ENCODE results near the gene SLC24A3.

The SLC24A3 gene

GRCh38 chr20:19392344-19393130 is 180.1 kb downstream of the SLC24A3 start:
- in situ Hi-C loops (cut with HindIII; ENCODE audit: low sequenced_read_pairs), result no loop called here
- no peak overlapping the region for H3K4me3 ChIP-seq (ENCODE audit: low read depth, low read length)
- no peak for TF ChIP-seq CTCF (IDR thresholded peaks at IDR 0.05; ENCODE audit: low read depth, low read length)
- no peak for DNase-seq (ENCODE audit: low read depth, low spot score)

GRCh38 chr20:19396460-19397081 is 184.1 kb downstream of the SLC24A3 start:
- in situ Hi-C loops (cut with HindIII; ENCODE audit: low sequenced_read_pairs), result no loop called here
- TF ChIP-seq CTCF (IDR thresholded peaks at IDR 0.05; ENCODE audit: low read depth, low read length), result no peak
- no peak for DNase-seq (ENCODE audit: low read depth, low spot score)
- H3K4me3 ChIP-seq (ENCODE audit: low read depth, low read length), result no peak overlapping the region

GRCh38 chr20:19397226-19397625 is 184.8 kb downstream of the SLC24A3 start:
- no peak for DNase-seq (ENCODE audit: low read depth, low spot score)
- H3K4me3 ChIP-seq (ENCODE audit: low read depth, low read length), result no peak overlapping the region
- no peak for TF ChIP-seq CTCF (IDR thresholded peaks at IDR 0.05; ENCODE audit: low read depth, low read length)
- in situ Hi-C loops (cut with HindIII; ENCODE audit: low sequenced_read_pairs), result no loop called here

- TF ChIP-seq CTCF (IDR thresholded peaks at IDR 0.05; ENCODE audit: low read depth, low read length), result no peak
These were observed 185.2 kb downstream of the SLC24A3 start for GRCh38 chr20:19397666-19398065.

GRCh38 chr20:19401096-19401495 is 188.7 kb downstream of the SLC24A3 start:
- no peak for DNase-seq (ENCODE audit: low read depth, low spot score)
- in situ Hi-C loops (cut with HindIII; ENCODE audit: low sequenced_read_pairs), result no loop called here
- TF ChIP-seq CTCF (IDR thresholded peaks at IDR 0.05; ENCODE audit: low read depth, low read length), result no peak
- no peak overlapping the region for H3K4me3 ChIP-seq (ENCODE audit: low read depth, low read length)

More at GRCh38 chr20:19397666-19398065, 185.2 kb downstream of the SLC24A3 start:
- no peak overlapping the region for H3K4me3 ChIP-seq (ENCODE audit: low read depth, low read length)
- in situ Hi-C loops (cut with HindIII; ENCODE audit: low sequenced_read_pairs), result no loop called here
- DNase-seq (ENCODE audit: low read depth, low spot score), result no peak

- no peak overlapping the region for H3K4me3 ChIP-seq (ENCODE audit: low read depth, low read length)
- no peak for DNase-seq (ENCODE audit: low read depth, low spot score)
- in situ Hi-C loops (cut with HindIII; ENCODE audit: low sequenced_read_pairs), result no loop called here
- no peak for TF ChIP-seq CTCF (IDR thresholded peaks at IDR 0.05; ENCODE audit: low read depth, low read length)
These were observed 191.1 kb downstream of the SLC24A3 start for GRCh38 chr20:19403549-19403948.

All from astrocyte of the spinal cord (primary cell).